Suprapubic skin (tissue), 4 donors: ENCODE measurements around the gene ACE. TPM values are rescaled to one million over a fixed set of nuclear protein-coding genes. Genes with fewer than 3 reads are reported as not detected.

ENCODE experiments used
- DNase-seq, 2 donors: peaks; one replicate each; pipeline ENCODE4 v3.0.0-alpha.2; 2019; ENCODE audit warnings: low spot score in 2 of 2
- H3K27ac ChIP-seq: fragments of 200-600 bp; sonication (generic); one replicate; pipeline ENCODE4 v1.5.1; 2019
- H3K27me3 ChIP-seq: fragments of 200-600 bp; sonication (generic); one replicate; pipeline ENCODE4 v1.5.1; 2019
- H3K36me3 ChIP-seq: fragments of 200-600 bp; sonication (generic); one replicate; pipeline ENCODE4 v1.5.1; 2019
- H3K4me1 ChIP-seq: fragments of 200-600 bp; sonication (generic); one replicate; pipeline ENCODE4 v1.5.1; 2019
- H3K4me3 ChIP-seq: fragments of 200-600 bp; sonication (generic); one replicate; pipeline ENCODE4 v1.5.1; 2019; ENCODE audit warnings: mild to moderate bottlenecking
- H3K9me3 ChIP-seq: fragments of 200-600 bp; sonication (generic); one replicate; pipeline ENCODE4 v1.5.1; 2019
- CTCF ChIP-seq, 2 donors: fragments of 200-600 bp in 1 of 2; fragments of 450-650 bp in 1 of 2; sonication (generic) in 1 of 2; IDR thresholded peaks; one replicate each; pipeline ENCODE4 v1.5.1; 2016 to 2019; ENCODE audit warnings: antibody characterized with exemption in 2 of 2, mild to moderate bottlenecking in 1 of 2, moderate library complexity in 1 of 2
- EP300 ChIP-seq: sonication (generic); formaldehyde crosslinking; IDR thresholded peaks from one replicate; pipeline ENCODE4 v1.6.1; 2017; ENCODE audit warnings: antibody characterized with exemption
- POLR2A ChIP-seq, 2 donors: fragments of 450-650 bp; IDR thresholded peaks; one replicate each; pipeline ENCODE4 v1.6.1; 2017; ENCODE audit warnings: antibody characterized with exemption in 2 of 2, mild to moderate bottlenecking in 2 of 2, moderate library complexity in 2 of 2
- POLR2AphosphoS5 ChIP-seq, 3 donors: sonication (generic); formaldehyde crosslinking; IDR thresholded peaks; one replicate each; pipeline ENCODE4 v1.6.1; 2017; ENCODE audit warnings: antibody characterized with exemption in 3 of 3
- WGBS: methylation state at CpG from one replicate; pipeline ENCODE4 v1.1.5; 2018; 5-methylcytosine and 5-hydroxymethylcytosine counted together
- total RNA-seq, 4 donors: library from RNA; depleted of rRNA; stranded (reverse); fragments of >200 nt; gene quantifications; one replicate each; pipeline ENCODE4 v1.1.0, GENCODE V29; 2016

ACE gene
- total RNA-seq, 4 donors from 2014 or later: 0.79 to 6.3 (median 4.0) TPM

GRCh38 chr17:63537001-63537400 is 60.1 kb downstream of the ACE start:
- no peak overlapping the region for H3K27ac ChIP-seq
- TF ChIP-seq CTCF (IDR thresholded peaks at IDR 0.05): no peak
- TF ChIP-seq POLR2A (IDR thresholded peaks at IDR 0.05): no peak
- TF ChIP-seq POLR2AphosphoS5 (IDR thresholded peaks at IDR 0.05): no peak
- no peak for TF ChIP-seq EP300
- H3K4me3 ChIP-seq: no peak overlapping the region
- WGBS: 84% methylated on average over 4 of the region's 4 CpGs
- H3K27me3 ChIP-seq: peaks cover 36% of the 10 kb centered on the region
- no peak for DNase-seq
- no peaks in the 10 kb centered on the region for H3K36me3 ChIP-seq
- peaks cover 10% of the 10 kb centered on the region for H3K4me1 ChIP-seq
- no peaks in the 10 kb centered on the region for H3K9me3 ChIP-seq

- Histone ChIP-seq H3K27ac (no peak overlapping the region), H3K4me3 (peak overlapping the region; percentile 28), H3K9me3 (no peaks in the 10 kb centered on the region), H3K27me3 (peaks cover 36% of the 10 kb centered on the region), H3K36me3 (no peaks in the 10 kb centered on the region), H3K4me1 (peaks cover 10% of the 10 kb centered on the region)
- TF ChIP-seq CTCF (IDR thresholded peaks at IDR 0.05) (no peak), POLR2AphosphoS5 (IDR thresholded peaks at IDR 0.05) (no peak), POLR2A (IDR thresholded peaks at IDR 0.05) (no peak), EP300 (no peak)
- peak in 1 of 2 donors; percentile 76 for DNase-seq
- 5% methylated on average over 23 of the region's 62 CpGs for WGBS
These were observed 61.3 kb downstream of the ACE start for GRCh38 chr17:63537991-63538692.

- Histone ChIP-seq H3K27me3 (peaks cover 36% of the 10 kb centered on the region), H3K4me3 (no peak overlapping the region), H3K27ac (no peak overlapping the region), H3K36me3 (no peaks in the 10 kb centered on the region), H3K4me1 (peaks cover 10% of the 10 kb centered on the region), H3K9me3 (no peaks in the 10 kb centered on the region)
- DNase-seq: peak in 1 of 2 donors; percentile 61
- TF ChIP-seq POLR2A (IDR thresholded peaks at IDR 0.05) (no peak), CTCF (IDR thresholded peaks at IDR 0.05) (no peak), POLR2AphosphoS5 (IDR thresholded peaks at IDR 0.05) (no peak), EP300 (no peak)
- 71% methylated on average over 9 of the region's 9 CpGs for WGBS
These were observed 62.1 kb downstream of the ACE start for GRCh38 chr17:63538693-63539595.

GRCh38 chr17:63540590-63540989 is 63.7 kb downstream of the ACE start:
- H3K4me3 ChIP-seq: no peak overlapping the region
- peak in 1 of 2 donors; percentile 53 for DNase-seq
- H3K36me3 ChIP-seq: no peaks in the 10 kb centered on the region
- peaks cover 36% of the 10 kb centered on the region for H3K27me3 ChIP-seq
- no peak overlapping the region for H3K27ac ChIP-seq
- 50% methylated on average over 4 of the region's 4 CpGs for WGBS
- peaks cover 10% of the 10 kb centered on the region for H3K4me1 ChIP-seq
- H3K9me3 ChIP-seq: no peaks in the 10 kb centered on the region
- TF ChIP-seq CTCF (IDR thresholded peaks at IDR 0.05) (no peak), POLR2AphosphoS5 (IDR thresholded peaks at IDR 0.05) (no peak), POLR2A (IDR thresholded peaks at IDR 0.05) (no peak), EP300 (no peak)

- Histone ChIP-seq H3K4me3 (no peak overlapping the region), H3K36me3 (no peaks in the 10 kb centered on the region), H3K9me3 (no peaks in the 10 kb centered on the region), H3K4me1 (peaks cover 10% of the 10 kb centered on the region), H3K27ac (no peak overlapping the region), H3K27me3 (peaks cover 28% of the 10 kb centered on the region)
- no peak for DNase-seq
- TF ChIP-seq CTCF (IDR thresholded peaks at IDR 0.05) (no peak), POLR2A (IDR thresholded peaks at IDR 0.05) (no peak), POLR2AphosphoS5 (IDR thresholded peaks at IDR 0.05) (no peak), EP300 (no peak)
- WGBS: 100% methylated on average over 1 of the region's 9 CpGs
These were observed 65.3 kb downstream of the ACE start for GRCh38 chr17:63542218-63542545.
